Fibroblast of the aortic adventitia (primary cell): ENCODE data around the gene STK16. TPM values are rescaled to one million over a fixed set of nuclear protein-coding genes. Genes with fewer than 3 reads are reported as not detected.
A peak's percentile ranks its signal among the peaks of the same experiment; 100 is the strongest.

Experiments used
- DNase-seq: peaks from one replicate; pipeline ENCODE4 v3.0.0-alpha.2; 2010; ENCODE audit warnings: low read depth
- H3K4me3 ChIP-seq: 2 replicates; pipeline ENCODE4 v1.5.1; 2011; ENCODE audit warnings: low read depth, mild to moderate bottlenecking, control low read depth, low read length, moderate library complexity
- small RNA-seq: library from RNA; depleted of rRNA; stranded (forward); fragments of <200 nt; gene quantifications from one replicate; pipeline ENCODE3, GENCODE V24; 2012
- total RNA-seq: library from RNA; depleted of rRNA; stranded (reverse); fragments of >200 nt; gene quantifications from 2 replicates; pipeline ENCODE4 v1.2.3, GENCODE V29; 2012; ENCODE audit warnings: low replicate concordance
- TF ChIP-seq, protein P1 (sequence below): IDR thresholded peaks from 2 replicates; pipeline ENCODE4 v1.5.1; 2011; ENCODE audit warnings: mild to moderate bottlenecking, low read length, control low read depth, inconsistent platforms; ENCODE audit not compliant: insufficient read depth

The STK16 gene
- total RNA-seq, 1 donor = 40.2 TPM

DNA sequence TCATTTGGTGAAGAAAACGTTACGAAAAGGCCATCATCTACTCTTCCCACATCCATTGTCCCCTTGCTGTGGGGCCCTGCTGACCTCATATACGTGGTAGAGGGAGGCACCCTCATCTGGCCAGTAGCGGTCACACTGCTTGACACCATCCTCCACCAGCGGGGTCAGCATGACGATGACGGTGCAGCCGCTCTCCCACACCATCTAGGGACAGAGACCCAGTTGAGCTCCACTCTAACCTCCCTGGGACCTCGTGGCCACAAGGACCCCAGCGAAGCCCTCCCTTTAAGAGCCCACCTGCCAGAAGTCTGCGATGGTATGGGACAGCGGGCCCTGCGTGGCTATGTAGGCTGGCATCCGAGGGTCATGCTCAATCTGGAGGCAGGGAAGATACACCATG, 50.9 kb downstream of the STK16 start:
- no peak overlapping the region for H3K4me3 ChIP-seq
- DNase-seq = no peak
- TF ChIP-seq, protein P1, sequence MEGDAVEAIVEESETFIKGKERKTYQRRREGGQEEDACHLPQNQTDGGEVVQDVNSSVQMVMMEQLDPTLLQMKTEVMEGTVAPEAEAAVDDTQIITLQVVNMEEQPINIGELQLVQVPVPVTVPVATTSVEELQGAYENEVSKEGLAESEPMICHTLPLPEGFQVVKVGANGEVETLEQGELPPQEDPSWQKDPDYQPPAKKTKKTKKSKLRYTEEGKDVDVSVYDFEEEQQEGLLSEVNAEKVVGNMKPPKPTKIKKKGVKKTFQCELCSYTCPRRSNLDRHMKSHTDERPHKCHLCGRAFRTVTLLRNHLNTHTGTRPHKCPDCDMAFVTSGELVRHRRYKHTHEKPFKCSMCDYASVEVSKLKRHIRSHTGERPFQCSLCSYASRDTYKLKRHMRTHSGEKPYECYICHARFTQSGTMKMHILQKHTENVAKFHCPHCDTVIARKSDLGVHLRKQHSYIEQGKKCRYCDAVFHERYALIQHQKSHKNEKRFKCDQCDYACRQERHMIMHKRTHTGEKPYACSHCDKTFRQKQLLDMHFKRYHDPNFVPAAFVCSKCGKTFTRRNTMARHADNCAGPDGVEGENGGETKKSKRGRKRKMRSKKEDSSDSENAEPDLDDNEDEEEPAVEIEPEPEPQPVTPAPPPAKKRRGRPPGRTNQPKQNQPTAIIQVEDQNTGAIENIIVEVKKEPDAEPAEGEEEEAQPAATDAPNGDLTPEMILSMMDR = no peak

DNA sequence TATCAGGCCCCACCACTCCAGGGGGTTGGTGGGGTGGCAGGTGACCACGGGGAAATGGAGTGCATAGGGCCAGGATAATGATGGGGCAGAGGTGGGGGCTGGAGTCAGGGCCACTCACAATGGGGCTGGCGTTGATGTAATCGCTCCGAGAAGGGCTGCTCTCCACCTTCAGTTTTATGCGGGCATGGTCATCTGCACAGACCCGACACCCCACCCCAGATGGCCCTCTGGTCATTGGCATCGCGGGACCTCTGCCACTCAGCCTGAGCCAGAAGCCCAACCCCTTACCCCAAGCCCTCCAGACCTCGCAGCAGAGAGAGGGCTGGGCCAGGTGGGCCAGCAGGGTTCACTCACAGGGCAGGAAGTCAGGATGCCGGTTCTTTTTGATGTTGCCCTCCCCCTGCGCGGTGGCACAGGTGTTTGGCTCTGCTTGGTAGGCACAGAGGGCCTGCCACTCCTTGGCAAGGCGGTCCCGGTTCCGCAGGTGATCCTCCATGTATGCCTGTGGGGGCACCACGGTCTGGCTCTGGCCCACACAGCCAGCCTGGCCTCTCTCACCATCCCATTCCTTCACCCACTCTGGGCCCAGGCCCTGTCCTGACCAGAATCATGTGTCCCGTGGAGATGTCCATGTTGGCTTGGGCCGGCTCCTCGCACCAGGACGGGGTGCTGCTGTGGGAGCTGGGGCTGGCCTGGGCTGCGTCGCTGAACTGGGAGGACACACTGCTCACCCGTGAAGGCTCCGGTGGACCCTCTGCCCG, 51.5 kb downstream of the STK16 start:
- no peak overlapping the region for H3K4me3 ChIP-seq
- no peak for DNase-seq
- TF ChIP-seq, protein P1 = no peak

DNA sequence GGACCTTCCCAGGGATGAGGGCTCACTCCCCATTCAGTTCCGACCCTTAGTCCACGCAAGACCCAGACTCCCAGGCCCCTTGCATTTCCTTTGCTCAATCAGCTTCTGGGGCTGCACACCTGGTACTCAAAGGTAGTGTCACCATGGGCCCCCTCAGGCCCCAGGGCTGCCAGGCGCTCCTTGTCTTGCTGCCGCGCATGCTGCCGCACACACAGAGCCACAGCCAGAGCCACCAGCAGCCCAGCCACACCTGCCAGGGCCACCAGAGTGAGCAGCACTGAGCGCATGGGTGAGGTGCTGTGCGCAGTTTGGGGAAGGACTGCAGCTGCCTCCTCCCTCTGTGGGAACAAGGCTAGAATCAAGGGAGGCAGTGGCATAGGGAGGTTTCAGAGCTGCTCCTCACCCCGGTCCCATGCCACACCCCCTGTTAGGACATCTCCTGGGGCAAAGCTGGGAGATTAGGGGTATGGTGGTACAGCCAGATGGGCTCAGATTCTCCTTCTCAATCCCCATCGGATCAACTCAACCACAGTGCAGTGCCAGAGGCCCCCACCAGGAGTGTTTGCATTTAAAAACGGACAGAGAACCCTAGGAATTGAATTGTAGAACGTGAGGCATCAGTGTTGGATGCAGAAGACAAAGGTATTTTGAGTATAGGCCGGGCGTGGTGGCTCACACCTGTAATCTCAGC, 52.6 kb downstream of the STK16 start:
- H3K4me3 ChIP-seq = no peak overlapping the region
- TF ChIP-seq, protein P1 = peak; percentile 41
- DNase-seq = no peak

DNA sequence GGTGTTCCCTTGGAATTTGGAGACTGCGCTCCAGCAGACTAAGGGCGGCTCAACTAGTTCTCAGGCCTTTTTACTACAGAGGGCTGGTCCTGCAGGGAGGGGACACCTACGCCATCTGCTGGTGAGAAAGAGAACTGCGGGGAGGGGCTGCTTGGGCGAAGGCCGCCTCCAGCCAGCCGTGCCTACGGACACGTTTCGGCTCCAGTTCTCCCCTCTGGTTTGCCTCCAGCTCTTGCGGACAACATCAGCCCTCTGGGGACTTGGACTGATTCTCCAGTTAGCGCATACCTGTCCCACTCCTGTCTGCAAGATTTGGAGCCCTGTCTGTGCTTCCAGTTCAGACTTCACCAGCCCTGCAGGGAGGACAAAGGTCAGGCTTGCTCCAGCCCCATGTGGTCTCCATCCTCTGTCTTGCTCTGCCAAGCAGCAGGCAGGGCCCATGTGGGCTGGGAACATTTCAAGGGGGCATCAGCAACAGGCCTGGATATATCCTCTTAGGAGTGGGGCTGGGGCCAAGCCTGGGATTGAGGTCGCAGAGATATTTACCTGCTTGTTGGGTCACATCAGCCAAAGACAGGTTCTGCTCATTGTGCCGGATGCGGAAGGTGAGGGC, 53.6 kb downstream of the STK16 start:
- H3K4me3 ChIP-seq = no peak overlapping the region
- DNase-seq = peak; percentile 83
- TF ChIP-seq, protein P1 = peak; percentile 99

DNA sequence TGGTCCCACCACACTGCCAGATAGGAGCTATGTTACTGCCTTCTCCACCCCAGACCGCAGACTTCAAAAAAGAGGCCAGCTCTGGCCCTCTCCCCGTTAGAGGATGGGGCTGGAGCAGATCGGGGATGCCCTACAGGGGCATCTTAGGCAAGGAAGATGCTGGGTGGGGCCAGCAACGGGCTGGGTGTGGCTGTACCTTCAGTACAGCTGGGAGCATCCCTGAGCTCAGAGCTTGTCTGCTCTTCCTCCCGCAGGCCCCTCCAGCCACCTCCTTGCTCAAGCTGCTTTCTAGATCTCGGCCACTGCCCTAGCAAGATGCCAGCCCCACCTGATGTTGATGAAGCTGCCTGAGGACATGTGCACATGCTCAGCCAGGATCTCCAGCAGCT, 54.1 kb downstream of the STK16 start:
- no peak overlapping the region for H3K4me3 ChIP-seq
- DNase-seq = no peak
- TF ChIP-seq, protein P1 = no peak

Small RNA genes lying within 50 kb of the gene (small RNA-seq; reads per million reads assigned to genes)
- not detected for gene MIR153-1

Other genes with a start within 250 kb of the STK16 start
- gene CFAP65, start 204.0 kb upstream of the STK16 start, total RNA-seq = not detected in 2 replicates
- gene IHH, start 184.6 kb upstream of the STK16 start, total RNA-seq = 0.09 TPM in 1 of 2 replicates, not detected in the other
- 18.3 and 23.8 TPM in 2 replicates for gene NHEJ1, start 84.7 kb upstream of the STK16 start, total RNA-seq
- gene SLC23A3, start 75.5 kb upstream of the STK16 start, total RNA-seq = 1.6 and 3.1 TPM in 2 replicates
- gene CNPPD1, start 68.6 kb upstream of the STK16 start, total RNA-seq = 25.7 and 41.9 TPM in 2 replicates
- gene RETREG2, start 67.2 kb upstream of the STK16 start, total RNA-seq = 68.1 and 76.0 TPM in 2 replicates
- 27.2 and 39.2 TPM in 2 replicates for gene ZFAND2B, start 38.7 kb upstream of the STK16 start, total RNA-seq
- 10.1 and 27.3 TPM in 2 replicates for gene ABCB6, start 26.5 kb upstream of the STK16 start, total RNA-seq
- gene ATG9A, start 15.8 kb upstream of the STK16 start, total RNA-seq = 45.1 and 56.9 TPM in 2 replicates
- 23.7 and 64.5 TPM in 2 replicates for gene ANKZF1, start 15.7 kb upstream of the STK16 start, total RNA-seq
- 10.5 and 15.9 TPM in 2 replicates for gene GLB1L, start within 50 bp of the STK16 start, total RNA-seq
- gene TUBA4B, start 7.8 kb downstream of the STK16 start, total RNA-seq = not detected in 2 replicates
- 9.7 and 25.6 TPM in 2 replicates for gene TUBA4A, start 8.4 kb downstream of the STK16 start, total RNA-seq
- 28.0 and 41.7 TPM in 2 replicates for gene DNAJB2, start 33.9 kb downstream of the STK16 start, total RNA-seq
- gene PTPRN, start 63.9 kb downstream of the STK16 start, total RNA-seq = 0.36 and 1.8 TPM in 2 replicates
- not detected in 2 replicates for gene RESP18, start 87.3 kb downstream of the STK16 start, total RNA-seq
- gene DNPEP, start 142.4 kb downstream of the STK16 start, total RNA-seq = 33.2 and 55.0 TPM in 2 replicates
- 3.3 and 4.7 TPM in 2 replicates for gene DES, start 172.9 kb downstream of the STK16 start, total RNA-seq
- gene SPEG, start 189.4 kb downstream of the STK16 start, total RNA-seq = 22.7 and 36.1 TPM in 2 replicates